Hematopoietic multipotent progenitor cell treated with erythropoietin and hydrocortisone succinate and interleukin-3 and kit ligand, for 15 days (in vitro differentiated cells): Measurements from ENCODE around the gene APCDD1.

Experiments
- DNase-seq: peaks from one replicate; pipeline ENCODE4 v3.0.0-alpha.2; 2015; ENCODE audit warnings: low spot score

The APCDD1 gene

GRCh38 chr18:10453806-10454680 is at the start of gene APCDD1:
Gene APCDD1 (plus strand): TSS chr18:10454635. CDS start chr18:10454982, 347 bp downstream.
- no peak for DNase-seq

- no peak for DNase-seq
These were observed 49.4 kb upstream of the APCDD1 start for GRCh38 chr18:10405014-10405493.

GRCh38 chr18:10405816-10406663 is 48.4 kb upstream of the APCDD1 start:
- DNase-seq, result no peak

GRCh38 chr18:10408131-10408530 is 46.3 kb upstream of the APCDD1 start:
- no peak for DNase-seq

DNA sequence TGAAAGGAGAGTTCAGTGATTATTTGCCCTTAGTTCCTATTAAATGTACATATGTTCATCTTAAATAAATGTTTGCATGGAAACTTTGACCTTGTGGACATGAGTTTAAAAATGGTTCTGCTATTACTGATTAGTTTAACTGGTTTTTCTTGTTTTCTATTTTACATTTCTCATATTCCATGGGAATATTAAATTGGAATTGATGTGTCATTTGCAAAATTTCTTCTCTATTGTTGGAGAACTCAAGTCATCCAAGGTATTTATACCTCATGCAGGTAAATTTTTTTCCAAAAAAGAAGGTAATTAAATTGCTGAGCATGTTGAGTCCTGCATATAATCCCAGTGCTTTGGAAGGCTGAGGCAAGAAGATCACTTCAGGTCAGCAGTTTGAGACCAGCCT is 45.4 kb upstream of the APCDD1 start:
- DNase-seq, result no peak

DNA sequence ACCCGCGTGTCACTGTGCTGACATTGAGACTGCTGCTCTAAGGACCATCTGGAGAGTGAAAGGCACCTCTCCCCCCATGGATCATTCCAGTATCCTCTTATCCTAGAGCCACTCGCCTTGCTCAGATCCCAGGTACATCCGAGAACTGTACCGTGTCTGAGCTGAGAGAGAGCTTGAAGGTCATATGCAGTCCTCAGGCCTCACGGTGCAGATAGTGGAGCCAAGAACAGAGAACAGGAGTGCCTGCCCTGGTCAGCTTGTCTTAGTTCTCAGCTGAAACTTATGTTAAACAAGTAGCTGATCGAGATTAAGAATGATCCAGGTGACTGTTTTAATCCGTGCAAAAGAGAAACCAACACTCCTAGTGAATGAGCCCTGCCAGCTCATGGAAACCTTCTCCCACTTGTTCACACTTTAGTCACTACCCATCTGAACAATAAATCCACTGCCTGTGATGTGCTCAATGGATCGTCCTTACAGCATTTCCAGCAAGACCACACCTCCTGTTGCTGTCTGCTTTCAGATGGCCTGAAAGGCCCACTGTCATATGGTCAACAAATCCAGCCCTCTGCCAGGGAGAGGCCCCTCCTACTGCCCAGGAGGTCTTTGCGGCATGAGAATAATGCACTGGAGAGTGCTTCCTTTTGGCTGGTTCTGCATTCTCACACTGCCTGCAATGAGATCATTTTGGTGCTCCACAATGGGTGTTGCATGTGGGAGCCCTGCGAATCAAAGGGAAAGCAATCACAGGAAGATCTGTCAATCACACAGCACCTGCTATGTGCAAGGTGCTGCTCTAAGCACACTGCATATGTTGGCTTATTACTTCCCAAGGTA is 43.7 kb upstream of the APCDD1 start:
- no peak for DNase-seq

- DNase-seq, result no peak
These were observed 41.5 kb upstream of the APCDD1 start for GRCh38 chr18:10412933-10413332.

GRCh38 chr18:10413722-10414121 is 40.7 kb upstream of the APCDD1 start:
- DNase-seq, result no peak

- DNase-seq, result no peak
These were observed 40.1 kb upstream of the APCDD1 start for GRCh38 chr18:10414293-10414842.

DNA sequence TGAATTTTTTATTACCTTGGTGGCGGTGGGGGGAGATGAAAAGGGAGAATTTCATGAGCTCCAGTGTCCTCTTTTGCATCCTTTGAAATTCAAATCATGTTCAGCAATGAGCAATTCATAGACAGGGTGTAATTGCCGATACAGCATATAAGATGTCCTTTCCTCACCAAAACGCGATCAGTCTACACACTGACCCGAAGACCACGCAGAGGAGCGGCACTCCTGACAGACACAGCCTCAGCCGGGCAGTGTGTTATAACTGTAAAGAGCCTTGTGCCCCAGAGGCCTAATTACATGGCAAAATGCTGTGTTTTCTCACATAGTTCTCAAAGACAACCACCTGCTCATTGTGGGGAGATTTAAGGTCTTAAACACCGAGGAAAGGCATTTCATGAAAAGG is 38.4 kb upstream of the APCDD1 start:
- DNase-seq, result no peak

DNA sequence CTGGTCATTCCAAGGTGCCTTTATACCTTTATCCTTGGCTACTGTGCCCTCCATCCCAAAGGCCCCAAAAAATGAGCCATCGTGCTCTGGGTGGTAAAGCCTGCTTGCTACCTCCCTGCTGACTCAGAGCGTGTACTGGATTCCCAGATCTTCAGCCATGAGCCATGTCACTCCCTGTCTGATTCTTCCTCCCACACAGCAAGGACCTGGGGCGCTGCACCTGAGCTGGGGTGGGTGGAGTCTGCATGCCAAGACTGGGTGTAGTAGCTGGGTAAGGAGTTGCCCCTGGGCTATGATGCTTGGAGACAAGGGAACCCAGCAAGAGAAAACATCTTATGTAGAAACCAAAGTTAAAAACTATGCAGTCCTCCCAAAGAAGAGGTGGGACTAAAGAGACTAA is 37.2 kb upstream of the APCDD1 start:
- no peak for DNase-seq

DNA sequence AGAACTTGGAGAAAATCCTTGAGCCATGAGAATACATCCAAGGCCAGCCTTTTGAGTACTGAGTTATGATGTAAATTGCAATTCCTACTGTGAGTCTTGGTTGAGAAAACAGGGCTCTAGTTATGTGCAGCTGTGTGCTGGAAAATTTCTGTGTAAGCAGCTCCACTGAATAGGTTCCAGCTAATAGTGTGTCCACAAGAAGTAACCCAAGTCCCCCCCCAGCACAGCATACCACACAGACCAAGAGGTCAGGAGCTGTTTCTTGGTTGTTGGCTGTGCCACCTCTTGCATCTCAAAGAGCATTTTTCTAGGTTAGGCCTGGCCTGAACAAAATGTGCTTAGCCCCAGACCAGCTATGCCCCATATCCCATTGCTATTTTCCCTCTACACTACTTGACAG is 36.8 kb upstream of the APCDD1 start:
- DNase-seq, result no peak

DNA sequence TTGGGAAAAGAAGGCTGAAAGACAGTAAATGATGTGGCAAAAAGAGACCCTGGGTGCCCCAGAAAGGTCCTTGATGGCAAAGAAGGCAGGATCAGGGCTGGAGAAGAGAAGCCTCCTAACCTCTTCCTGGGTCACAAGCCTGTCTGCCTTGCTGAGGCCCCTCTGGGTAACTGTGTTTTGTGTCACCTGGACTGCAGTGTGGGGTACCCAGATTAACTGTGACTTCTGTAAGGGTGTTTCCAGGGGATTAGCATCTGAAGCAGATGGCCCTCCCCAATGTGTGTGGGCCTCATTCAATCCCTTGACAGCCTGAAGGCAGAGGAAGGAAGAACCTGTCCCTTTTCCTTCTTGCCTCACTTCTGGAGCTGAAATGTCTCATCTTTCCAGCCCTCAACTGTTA is 35.6 kb upstream of the APCDD1 start:
- DNase-seq, result no peak

DNA sequence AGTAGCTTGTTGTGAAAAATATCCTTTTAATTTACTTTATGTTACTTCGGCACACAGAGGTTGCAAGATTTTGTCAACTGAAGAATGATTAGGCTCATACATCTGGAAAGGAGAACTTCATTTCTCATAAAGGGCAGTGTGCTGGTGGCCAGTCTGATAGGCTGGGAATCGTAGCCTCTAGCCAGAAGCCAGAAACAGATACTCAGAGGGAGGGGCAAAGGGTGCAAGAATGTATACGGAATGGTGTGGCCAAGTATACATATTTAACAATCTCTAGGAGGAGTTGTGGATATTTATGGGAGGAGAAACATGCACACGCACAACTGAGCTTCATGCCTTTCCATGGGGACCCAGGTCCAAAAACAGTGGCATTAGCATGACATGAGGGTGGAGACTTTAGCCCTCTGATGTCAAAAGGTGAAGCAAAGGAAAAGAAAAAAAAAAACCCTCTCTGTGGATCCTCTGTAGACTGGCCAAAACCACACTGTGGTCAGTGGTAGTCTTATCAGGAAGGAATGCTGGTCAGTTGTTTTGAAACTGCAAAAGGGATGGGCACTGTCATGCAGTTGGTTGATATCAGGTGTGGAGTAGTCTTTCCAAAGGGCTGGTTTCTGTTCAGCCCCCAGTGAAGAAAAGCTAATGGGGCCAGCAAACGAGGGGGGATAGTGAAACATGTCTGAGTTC is 34.9 kb upstream of the APCDD1 start:
- no peak for DNase-seq

GRCh38 chr18:10420561-10421352 is 33.7 kb upstream of the APCDD1 start:
- no peak for DNase-seq

DNA sequence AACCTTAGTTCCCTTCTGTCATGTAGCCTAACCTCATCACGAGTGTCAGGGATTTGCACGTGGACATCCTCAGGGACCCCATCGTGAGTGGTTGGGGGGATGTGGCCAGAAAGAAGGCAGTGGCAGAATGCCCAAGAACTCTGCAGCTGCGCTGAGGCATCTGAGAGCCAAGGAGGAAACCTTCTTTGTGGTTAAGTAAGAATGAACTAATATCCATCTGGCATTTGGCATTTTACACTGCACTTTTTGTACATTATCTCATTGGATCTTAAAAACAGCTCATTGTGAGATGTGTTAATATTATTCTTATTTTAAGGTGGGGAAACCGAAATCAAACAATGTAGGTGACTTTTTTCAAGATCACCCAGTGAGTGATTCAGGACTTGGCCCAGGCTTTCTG is 32.6 kb upstream of the APCDD1 start:
- DNase-seq, result no peak

GRCh38 chr18:10422731-10423130 is 31.7 kb upstream of the APCDD1 start:
- no peak for DNase-seq

DNA sequence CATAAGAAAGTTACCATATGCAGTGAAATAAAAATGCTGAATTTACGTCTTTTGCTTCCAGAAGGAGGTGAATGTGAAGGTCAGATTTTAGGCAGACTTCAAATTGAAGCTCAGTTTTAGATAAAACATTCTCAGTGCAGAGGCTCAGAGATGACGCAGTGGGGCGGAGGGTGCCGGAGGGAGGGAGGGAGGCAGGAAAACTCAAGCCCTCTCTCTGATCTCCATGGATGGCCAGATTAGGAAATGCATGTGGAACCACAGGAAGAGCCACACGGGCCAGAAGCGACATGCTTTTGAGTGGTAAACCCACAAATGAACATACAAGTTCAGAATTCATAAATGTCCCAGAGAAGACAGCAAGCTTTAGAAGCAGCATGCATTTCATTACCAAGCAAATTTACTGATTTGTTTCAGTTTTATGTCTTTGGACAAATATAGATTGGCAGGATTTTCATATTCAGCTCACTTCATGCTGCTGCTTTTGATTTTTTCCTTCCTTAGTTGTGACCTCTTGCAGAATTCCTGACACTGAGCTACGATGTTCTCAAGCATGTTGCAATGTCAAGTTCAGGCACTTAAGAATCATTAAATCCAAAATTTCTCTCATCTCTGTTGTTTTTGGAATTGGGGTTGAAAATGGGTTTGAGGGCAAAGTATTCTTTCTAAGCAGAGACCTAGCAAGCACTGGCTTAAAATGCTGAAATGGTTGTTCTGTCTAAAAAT is 29.7 kb upstream of the APCDD1 start:
- no peak for DNase-seq

GRCh38 chr18:10430677-10431076 is 23.8 kb upstream of the APCDD1 start:
- no peak for DNase-seq

GRCh38 chr18:10431680-10432079 is 22.8 kb upstream of the APCDD1 start:
- DNase-seq, result no peak
